ENCODE results near the gene MAT1A. TPM values are rescaled to one million over a fixed set of nuclear protein-coding genes. Genes with fewer than 3 reads are reported as not detected.
A peak's percentile ranks its signal among the peaks of the same experiment; 100 is the strongest.

The MAT1A gene
- total and polyA plus RNA-seq, 9 of the 15 experiments (the other 6 are each of a cell fraction or from before 2014, with no cell fraction given) = 0.03 to 0.30 (median 0.11) TPM; not detected in 2

GRCh38 chr10:80270887-80271286, 18.6 kb downstream of the MAT1A start:
- DNase-seq (ENCODE audit: extremely low read depth in 1 of 4, low spot score in 3 of 4) (peak in 1 of 4 experiments; percentile 8), FAIRE-seq (no peak), ATAC-seq (no peak)
- intact Hi-C loops (cut with micrococcal nuclease) (no loop called here), in situ Hi-C loops (cut with MboI) (no loop called here)
- Histone ChIP-seq H3K9me3 (replicated peaks; ENCODE audit: control insufficient read depth, insufficient read depth, low read depth, low read length) (no peaks in the 10 kb centered on the region), H2AFZ (ENCODE audit: low read depth, low read length) (no peak overlapping the region), H3K9me1 (ENCODE audit: control insufficient read depth, insufficient read depth, low read length) (no peaks in the 10 kb centered on the region), H3K27ac (ENCODE audit: extremely low read depth, low read depth, low read length) (no peak overlapping the region), H3K27me3 (ENCODE audit: control insufficient read depth in 2 of 2, insufficient read depth in 2 of 2, low read length in 2 of 2) (peaks cover 0 to 5% of the 10 kb centered on the region in 2 experiments; a peak in 3 of 5 replicates), H3K36me3 (ENCODE audit: control insufficient read depth, insufficient read depth, low read length) (no peaks in the 10 kb centered on the region), H3K9ac (ENCODE audit: insufficient read depth in 1 of 2, low read depth in 2 of 2, low read length in 2 of 2) (no peak overlapping the region), H3K4me2 (ENCODE audit: insufficient read depth, low read length) (no peak overlapping the region), H3K4me1 (replicated peaks in 1 of 2; ENCODE audit: control insufficient read depth in 2 of 2, insufficient read depth in 2 of 2, low read length in 2 of 2) (peaks cover 20 to 23% of the 10 kb centered on the region in 2 experiments), H3K79me2 (ENCODE audit: control insufficient read depth, insufficient read depth, low read length) (no peaks in the 10 kb centered on the region), H3K4me3 (no peak overlapping the region), H4K20me1 (replicated peaks; ENCODE audit: control insufficient read depth, insufficient read depth, low read length) (no peaks in the 10 kb centered on the region)
- CTCF ChIA-PET (ENCODE audit: low intra/inter-chr PET ratio) = no interaction called here
- WGBS (ENCODE audit: insufficient coverage, low coverage, missing lambda C conversion rate) = 30% methylated on average over 7 of the region's 7 CpGs
- TF ChIP-seq, protein P1, sequence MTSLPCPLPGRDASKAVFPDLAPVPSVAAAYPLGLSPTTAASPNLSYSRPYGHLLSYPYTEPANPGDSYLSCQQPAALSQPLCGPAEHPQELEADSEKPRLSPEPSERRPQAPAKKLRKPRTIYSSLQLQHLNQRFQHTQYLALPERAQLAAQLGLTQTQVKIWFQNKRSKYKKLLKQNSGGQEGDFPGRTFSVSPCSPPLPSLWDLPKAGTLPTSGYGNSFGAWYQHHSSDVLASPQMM (CRISPR knock-in tag; IDR thresholded peaks at IDR 0.05) = no peak
- TF ChIP-seq, protein P2, sequence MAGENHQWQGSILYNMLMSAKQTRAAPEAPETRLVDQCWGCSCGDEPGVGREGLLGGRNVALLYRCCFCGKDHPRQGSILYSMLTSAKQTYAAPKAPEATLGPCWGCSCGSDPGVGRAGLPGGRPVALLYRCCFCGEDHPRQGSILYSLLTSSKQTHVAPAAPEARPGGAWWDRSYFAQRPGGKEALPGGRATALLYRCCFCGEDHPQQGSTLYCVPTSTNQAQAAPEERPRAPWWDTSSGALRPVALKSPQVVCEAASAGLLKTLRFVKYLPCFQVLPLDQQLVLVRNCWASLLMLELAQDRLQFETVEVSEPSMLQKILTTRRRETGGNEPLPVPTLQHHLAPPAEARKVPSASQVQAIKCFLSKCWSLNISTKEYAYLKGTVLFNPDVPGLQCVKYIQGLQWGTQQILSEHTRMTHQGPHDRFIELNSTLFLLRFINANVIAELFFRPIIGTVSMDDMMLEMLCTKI (IDR thresholded peaks at IDR 0.05; ENCODE audit: partially characterized antibody) = no peak
- no peak for TF ChIP-seq EP400 (IDR thresholded peaks at IDR 0.05)
- TF ChIP-seq SMARCE1 (IDR thresholded peaks at IDR 0.05) = no peak
- TF ChIP-seq ZNF551 (CRISPR knock-in tag; IDR thresholded peaks at IDR 0.05) = no peak
- TF ChIP-seq ZFPM2 (CRISPR knock-in tag; IDR thresholded peaks at IDR 0.05) = no peak
- no peak for TF ChIP-seq MYBL2 (IDR thresholded peaks at IDR 0.05; ENCODE audit: low read depth)
- no peak for TF ChIP-seq MYBL2 (CRISPR knock-in tag; IDR thresholded peaks at IDR 0.05; ENCODE audit: borderline replicate concordance)
- TF ChIP-seq MTA1 (IDR thresholded peaks at IDR 0.05; ENCODE audit: borderline replicate concordance) = no peak
- BruUV-seq (replicated peaks) = no TSS peak
- POLR2A ChIA-PET = interaction anchor here (0.6 to 0.7 kb wide), 2 partner anchors 21 to 27 kb away, joined by 3 read pairs; no protein-coding TSS in a partner anchor

Data from K562 (cell line).